Fibroblast of villous mesenchyme (primary cell): Measurements from ENCODE around the gene POMT1. TPM values are rescaled to one million over a fixed set of nuclear protein-coding genes. Genes with fewer than 3 reads are reported as not detected.
A peak's percentile ranks its signal among the peaks of the same experiment; 100 is the strongest.

Source experiments
- DNase-seq: peaks from one replicate; pipeline ENCODE4 v3.0.0-alpha.2; 2010; ENCODE audit warnings: low read depth
- H3K4me3 ChIP-seq: 2 replicates; pipeline ENCODE4 v1.5.1; 2011; ENCODE audit warnings: low read depth, mild to moderate bottlenecking, low read length
- total RNA-seq: library from RNA; depleted of rRNA; stranded (reverse); fragments of >200 nt; gene quantifications from 2 replicates; pipeline ENCODE4 v1.2.3, GENCODE V29; 2012
- TF ChIP-seq, protein P1 (sequence below): IDR thresholded peaks from 2 replicates; pipeline ENCODE4 v1.5.1; 2012; ENCODE audit warnings: low read depth, mild to moderate bottlenecking, low read length; ENCODE audit not compliant: insufficient read depth

Gene POMT1
- total RNA-seq, 1 donor: 36.3 TPM

DNA sequence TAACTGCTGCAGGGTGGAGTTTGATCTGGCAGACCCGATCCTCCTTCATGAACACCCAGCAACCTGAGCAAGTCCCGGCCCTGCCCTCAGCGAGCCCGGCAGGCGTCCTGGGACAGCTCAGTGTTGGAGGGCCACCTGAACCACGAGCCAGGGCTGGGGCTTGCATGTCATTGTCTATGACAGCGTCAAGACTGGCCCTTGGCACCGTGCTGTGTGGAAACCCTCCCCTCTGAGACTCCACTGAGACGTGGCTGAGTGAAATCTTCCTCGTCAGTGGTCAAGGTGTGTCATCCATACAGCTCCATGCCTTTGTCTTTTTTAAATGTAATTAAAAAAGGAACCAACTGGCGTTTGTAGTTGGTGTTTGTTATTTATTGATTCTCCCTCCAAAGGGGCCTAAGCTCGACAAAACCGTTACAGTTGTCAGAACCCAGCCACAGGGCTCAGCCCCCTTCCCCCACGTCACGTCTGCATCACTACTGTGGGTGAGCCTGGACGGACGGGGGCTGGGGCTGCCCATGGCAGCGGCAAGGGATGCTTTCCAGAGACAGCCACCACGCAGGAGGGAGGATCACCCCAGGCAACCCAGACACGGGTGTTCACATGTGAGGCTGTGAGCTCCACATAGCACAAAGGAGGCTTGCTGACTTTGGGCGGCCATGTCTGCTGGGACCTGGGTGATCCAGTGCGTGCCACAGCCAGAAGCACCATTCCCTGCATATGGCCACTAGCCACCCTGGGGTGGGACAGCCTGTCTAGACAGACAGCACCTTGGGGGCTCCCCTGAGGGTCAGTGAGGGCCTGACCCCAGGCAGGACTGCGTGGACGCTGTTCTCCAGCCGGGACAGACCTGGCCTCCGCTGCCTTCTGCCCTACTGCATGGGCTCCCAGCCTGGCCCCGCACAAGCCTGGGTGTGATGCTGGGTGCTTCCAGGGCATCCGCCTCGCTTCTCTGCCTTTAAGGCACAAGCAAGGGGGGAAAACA is 21.0 kb downstream of the POMT1 start:
- TF ChIP-seq, protein P1, sequence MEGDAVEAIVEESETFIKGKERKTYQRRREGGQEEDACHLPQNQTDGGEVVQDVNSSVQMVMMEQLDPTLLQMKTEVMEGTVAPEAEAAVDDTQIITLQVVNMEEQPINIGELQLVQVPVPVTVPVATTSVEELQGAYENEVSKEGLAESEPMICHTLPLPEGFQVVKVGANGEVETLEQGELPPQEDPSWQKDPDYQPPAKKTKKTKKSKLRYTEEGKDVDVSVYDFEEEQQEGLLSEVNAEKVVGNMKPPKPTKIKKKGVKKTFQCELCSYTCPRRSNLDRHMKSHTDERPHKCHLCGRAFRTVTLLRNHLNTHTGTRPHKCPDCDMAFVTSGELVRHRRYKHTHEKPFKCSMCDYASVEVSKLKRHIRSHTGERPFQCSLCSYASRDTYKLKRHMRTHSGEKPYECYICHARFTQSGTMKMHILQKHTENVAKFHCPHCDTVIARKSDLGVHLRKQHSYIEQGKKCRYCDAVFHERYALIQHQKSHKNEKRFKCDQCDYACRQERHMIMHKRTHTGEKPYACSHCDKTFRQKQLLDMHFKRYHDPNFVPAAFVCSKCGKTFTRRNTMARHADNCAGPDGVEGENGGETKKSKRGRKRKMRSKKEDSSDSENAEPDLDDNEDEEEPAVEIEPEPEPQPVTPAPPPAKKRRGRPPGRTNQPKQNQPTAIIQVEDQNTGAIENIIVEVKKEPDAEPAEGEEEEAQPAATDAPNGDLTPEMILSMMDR: no peak
- H3K4me3 ChIP-seq: no peak overlapping the region
- DNase-seq: no peak

DNA sequence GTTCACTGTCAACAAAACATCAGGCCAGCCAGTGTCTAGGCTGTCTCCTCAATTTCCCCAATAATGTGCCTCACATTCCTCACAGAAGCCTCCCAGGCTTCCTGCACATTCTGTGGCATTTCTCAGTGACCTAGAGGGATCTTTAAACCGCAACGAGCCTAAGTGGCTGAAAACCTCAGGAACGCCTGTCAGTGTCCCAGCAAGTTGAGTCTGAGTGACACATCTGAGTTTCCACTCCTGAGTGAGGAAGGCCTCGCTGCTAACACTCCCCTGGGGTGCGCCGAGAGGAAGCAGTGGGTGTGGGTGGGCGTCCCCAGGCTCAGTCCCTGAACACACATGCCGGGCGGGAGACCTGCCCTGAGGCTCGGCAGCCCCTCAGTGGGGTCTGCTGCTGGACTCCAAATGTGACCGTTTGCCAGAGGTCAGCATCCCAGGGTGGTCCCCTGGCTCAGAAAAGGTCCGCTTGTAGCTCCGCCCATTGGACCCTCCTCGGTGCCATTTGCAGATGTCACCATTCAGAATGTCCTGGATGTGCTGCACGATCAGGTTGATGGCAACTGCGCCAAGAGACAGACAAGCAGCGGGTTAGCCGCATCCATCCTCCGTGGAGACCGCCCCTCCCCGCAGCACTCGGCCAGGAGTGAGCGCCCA is 22.1 kb downstream of the POMT1 start:
- no peak overlapping the region for H3K4me3 ChIP-seq
- peak; percentile 28 for DNase-seq

DNA sequence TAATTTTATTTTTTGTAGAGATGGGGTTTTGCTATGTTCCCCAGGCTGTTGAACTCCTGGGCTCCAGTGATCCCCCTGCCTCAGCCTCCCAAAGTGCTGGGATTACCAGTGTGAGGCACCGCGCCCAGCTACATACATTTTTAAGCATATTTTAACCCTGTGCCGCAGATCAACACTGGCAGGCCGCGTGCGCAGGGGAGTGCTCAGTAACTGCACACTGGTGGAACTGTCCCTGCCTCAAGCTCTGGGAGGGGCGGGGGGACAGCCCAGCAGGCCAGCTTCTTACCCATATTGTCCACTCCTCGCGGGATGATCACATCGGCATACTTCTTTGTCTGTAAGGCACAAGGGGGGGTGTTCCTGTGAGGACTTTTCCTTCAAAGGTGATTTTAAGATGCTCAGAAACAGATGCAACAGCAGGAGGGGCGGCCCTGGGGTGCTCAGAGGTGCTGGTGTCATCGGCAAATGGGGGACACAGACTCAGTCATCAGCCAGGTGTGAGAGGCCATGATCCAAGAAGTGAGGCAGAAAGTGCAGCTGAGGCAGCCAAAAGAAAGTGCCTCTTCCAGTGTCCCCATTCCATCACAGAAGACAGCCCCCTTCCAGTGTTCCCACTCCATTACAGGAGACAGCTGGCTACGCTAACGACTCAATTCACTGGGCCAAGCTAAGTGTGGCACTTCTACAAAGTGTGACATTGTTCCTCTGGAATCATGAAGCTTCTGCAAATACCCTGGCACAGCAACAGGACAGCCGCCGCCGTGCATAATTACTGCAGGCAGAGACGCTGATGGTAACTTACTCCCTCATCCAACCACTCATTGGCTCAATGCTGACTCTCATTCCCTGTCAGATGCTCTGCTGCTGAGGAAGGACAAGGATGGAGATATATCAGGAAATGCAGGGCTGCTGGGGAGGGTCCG is 23.2 kb downstream of the POMT1 start:
- no peak overlapping the region for H3K4me3 ChIP-seq
- DNase-seq: no peak
- TF ChIP-seq, protein P1: no peak

More for the DNA sequence above, 22.1 kb downstream of the POMT1 start:
- TF ChIP-seq, protein P1: no peak

DNA sequence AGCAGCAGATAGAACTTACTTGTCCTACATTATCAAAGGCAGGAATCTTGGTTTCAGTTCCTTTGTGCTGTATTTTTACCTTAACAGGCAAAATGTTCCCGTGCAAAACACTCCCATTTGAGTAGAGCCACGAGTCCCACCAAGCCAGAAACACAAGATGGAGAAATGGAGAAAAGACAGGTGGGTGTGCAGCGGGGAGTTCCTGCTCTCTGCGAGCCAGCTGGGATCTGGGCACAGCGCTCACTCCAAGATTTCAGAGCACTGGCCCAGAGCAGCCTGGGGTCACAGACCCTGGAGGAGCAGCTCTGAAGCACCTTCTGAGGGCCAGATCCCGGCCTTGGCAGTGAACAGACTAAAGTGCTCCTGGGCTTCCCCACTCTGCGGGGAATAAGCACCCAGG is 25.5 kb downstream of the POMT1 start:
- DNase-seq: no peak
- H3K4me3 ChIP-seq: no peak overlapping the region
- TF ChIP-seq, protein P1: no peak

DNA sequence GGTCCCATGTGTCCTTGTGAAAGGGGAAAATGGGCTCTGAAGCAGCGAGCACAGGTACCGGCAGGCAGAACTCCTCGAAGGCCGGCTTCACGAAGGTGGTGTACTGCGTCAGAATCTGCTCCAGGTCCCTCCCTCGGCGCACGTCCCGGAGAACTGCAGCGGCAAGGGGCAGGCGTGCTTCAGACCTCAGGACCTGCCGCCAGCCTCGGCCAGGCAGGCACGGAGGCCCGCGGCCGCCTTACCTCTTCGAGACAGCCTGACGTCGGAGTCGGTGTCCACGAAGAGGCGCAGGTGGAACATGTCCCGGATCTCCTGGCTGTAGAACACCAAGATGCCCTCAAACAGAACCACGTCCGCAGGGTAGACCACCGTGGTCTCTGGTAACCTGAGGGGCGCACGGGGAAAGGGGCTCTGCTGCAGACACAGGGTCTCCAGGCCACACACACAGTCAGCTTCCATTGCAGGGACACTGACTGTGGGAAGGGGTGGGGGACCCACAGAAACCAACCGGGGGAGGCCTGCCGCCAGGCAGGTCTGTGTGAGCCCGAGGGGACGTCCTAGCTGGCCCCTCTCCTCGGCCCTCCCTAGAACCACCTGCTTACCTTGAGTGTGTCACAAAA is 26.3 kb downstream of the POMT1 start:
- no peak overlapping the region for H3K4me3 ChIP-seq
- TF ChIP-seq, protein P1: no peak
- DNase-seq: no peak
